Fibroblast of mammary gland (primary cell): ENCODE measurements around the gene BCL2L1.

Experiments
- DNase-seq: peaks from one replicate; pipeline ENCODE4 v3.0.0-alpha.2; 2010; ENCODE audit warnings: low read depth
- H3K4me3 ChIP-seq: 2 replicates; pipeline ENCODE4 v1.5.1; 2011; ENCODE audit warnings: low read depth, mild to moderate bottlenecking, low read length, moderate library complexity; ENCODE audit not compliant: control insufficient read depth
- CTCF ChIP-seq: conservative IDR thresholded peaks from 2 replicates; pipeline ENCODE4 v1.5.1; 2011; ENCODE audit warnings: low read depth, low read length, inconsistent platforms; ENCODE audit not compliant: control insufficient read depth, insufficient read depth

Gene BCL2L1

DNA sequence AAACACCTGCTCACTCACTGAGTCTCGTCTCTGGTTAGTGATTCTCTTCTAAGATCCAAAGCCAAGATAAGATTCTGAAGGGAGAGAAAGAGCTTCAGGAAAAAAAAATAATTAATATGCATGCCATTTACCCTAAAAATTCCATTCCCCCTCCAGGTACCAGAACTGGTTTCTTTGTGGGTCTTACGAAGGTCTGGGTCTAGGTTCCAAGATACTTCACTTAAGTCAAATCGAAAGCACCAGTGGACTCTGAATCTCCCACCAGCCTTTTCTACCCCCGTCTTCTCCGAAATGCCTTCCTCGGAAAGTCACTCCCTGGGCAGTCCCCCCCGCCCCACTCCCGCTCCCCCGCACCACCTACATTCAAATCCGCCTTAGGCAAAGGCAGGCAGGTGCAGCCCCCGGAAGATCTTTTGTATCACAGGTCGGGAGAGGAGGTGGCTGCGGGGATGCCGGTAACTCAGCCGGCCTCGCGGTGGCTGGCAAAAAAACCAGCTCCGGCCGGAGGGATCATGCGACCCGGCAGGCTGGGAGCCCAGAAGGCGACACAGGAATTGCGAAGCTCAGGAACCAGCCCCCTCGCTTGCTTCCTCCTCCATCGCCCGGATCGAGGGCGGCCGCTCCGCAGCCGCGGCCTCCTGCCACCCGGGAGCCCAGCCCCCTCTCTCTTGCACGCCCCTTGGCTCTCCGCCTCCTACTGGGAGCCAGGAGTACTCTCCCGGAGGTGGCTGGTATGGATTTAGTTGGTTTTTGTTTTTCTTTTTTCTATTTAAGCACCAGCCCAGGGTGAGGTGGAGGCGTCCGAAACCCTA is at the start of gene BCL2L1:
Gene BCL2L1, minus strand, starts transcription at position 612 of the 812 bp plus-strand sequence. CDS start 650 bp downstream, outside the sequence.
- peak; percentile 75 for TF ChIP-seq CTCF
- peak within 1 kb of the TSS; percentile 71 for H3K4me3 ChIP-seq
- peak; percentile 86 for DNase-seq

DNA sequence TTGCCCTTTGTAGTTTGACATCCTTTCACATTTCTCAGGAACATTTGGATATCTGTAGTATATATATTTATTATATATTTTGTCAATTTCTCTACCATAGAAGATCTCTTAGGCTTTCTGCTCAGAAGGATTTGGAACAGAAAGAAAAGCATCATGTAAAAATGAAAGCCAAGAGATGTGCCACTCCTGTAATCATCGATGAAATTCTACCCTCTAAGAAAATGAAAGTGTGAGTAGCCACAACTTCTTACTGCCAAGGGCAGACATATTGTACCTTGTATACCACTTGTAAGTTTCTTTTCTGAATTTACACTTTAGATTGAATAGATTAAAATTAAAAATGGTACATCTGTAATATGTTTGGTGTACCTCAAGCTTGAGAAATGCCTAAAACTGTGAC is 47.6 kb upstream of the BCL2L1 start:
- TF ChIP-seq CTCF, result no peak
- no peak overlapping the region for H3K4me3 ChIP-seq
- no peak for DNase-seq

DNA sequence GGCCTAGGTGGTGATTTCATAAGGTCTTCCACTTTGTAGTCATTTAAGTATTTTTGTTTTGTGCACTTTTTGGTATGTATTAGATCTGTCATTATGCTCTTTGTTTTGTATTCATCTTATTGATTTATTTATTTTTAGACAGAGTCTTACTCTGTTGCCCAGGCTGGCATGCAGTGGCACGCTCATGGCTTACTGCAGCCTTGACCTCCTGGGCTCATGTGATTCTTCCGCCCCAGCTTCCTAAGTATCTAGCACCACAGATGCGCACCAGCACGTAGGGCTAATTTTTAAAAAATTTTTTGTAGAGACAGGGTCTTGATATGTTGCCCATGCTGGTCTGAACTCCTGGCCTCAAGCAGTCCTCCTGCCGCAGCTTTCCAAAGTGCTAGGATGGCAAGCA is 47.0 kb upstream of the BCL2L1 start:
- no peak for TF ChIP-seq CTCF
- no peak overlapping the region for H3K4me3 ChIP-seq
- DNase-seq, result no peak

- DNase-seq, result no peak
- no peak overlapping the region for H3K4me3 ChIP-seq
- TF ChIP-seq CTCF, result no peak
These were observed 45.1 kb upstream of the BCL2L1 start for GRCh38 chr20:31767805-31768204.

- no peak overlapping the region for H3K4me3 ChIP-seq
- peak; percentile 22 for DNase-seq
- no peak for TF ChIP-seq CTCF
These were observed 42.1 kb upstream of the BCL2L1 start for GRCh38 chr20:31764641-31765305.

- no peak for TF ChIP-seq CTCF
- H3K4me3 ChIP-seq, result no peak overlapping the region
- DNase-seq, result peak; percentile 76
These were observed 38.0 kb upstream of the BCL2L1 start for GRCh38 chr20:31760519-31761240.
